MM.1S (cell line): ENCODE data around the gene BOD1.
A peak's percentile ranks its signal among the peaks of the same experiment; 100 is the strongest.

Experiments used
- DNase-seq: peaks from one replicate; pipeline ENCODE4 v3.0.0-alpha.2; 2015
- H2AFZ ChIP-seq: fragments of 300-600 bp; sonication (generic); 2 replicates; pipeline ENCODE4 v1.6.0; 2016; ENCODE audit warnings: antibody characterized with exemption, low read length
- H3F3A ChIP-seq: fragments of 300-600 bp; sonication (generic); 2 replicates; pipeline ENCODE4 v1.6.1; 2016; ENCODE audit warnings: mild to moderate bottlenecking, antibody characterized with exemption, low read length, moderate library complexity, mixed read lengths; ENCODE audit not compliant: insufficient read depth
- H3K27ac ChIP-seq: fragments of 300-600 bp; sonication (generic); 2 replicates; pipeline ENCODE4 v1.5.1; 2016; ENCODE audit warnings: mild to moderate bottlenecking, low read length
- H3K27me3 ChIP-seq: fragments of 300-600 bp; sonication (generic); replicated peaks from 2 replicates; pipeline ENCODE4 v1.6.0; 2016; ENCODE audit warnings: low read length; ENCODE audit not compliant: insufficient read depth
- H3K36me3 ChIP-seq: fragments of 300-600 bp; sonication (generic); replicated peaks from 2 replicates; pipeline ENCODE4 v1.6.1; 2016; ENCODE audit warnings: mild to moderate bottlenecking, low read length, mixed read lengths; ENCODE audit not compliant: insufficient read depth
- H3K4me1 ChIP-seq: fragments of 300-600 bp; sonication (generic); 2 replicates; pipeline ENCODE4 v1.6.1; 2016; ENCODE audit warnings: low read length, mixed read lengths
- H3K4me2 ChIP-seq: fragments of 300-600 bp; sonication (generic); 2 replicates; pipeline ENCODE4 v1.6.0; 2016; ENCODE audit warnings: low read depth, low read length
- H3K4me3 ChIP-seq: fragments of 300-600 bp; sonication (generic); 2 replicates; pipeline ENCODE4 v1.5.1; 2016; ENCODE audit warnings: low read length, mixed read lengths
- H3K79me2 ChIP-seq: fragments of 300-600 bp; sonication (generic); 2 replicates; pipeline ENCODE4 v1.6.1; 2016; ENCODE audit warnings: mixed run types, low read length, mixed read lengths
- H3K9ac ChIP-seq: fragments of 300-600 bp; sonication (generic); 2 replicates; pipeline ENCODE4 v1.6.1; 2016; ENCODE audit warnings: low read length, mixed read lengths
- H3K9me2 ChIP-seq: fragments of 300-600 bp; sonication (generic); replicated peaks from 2 replicates; pipeline ENCODE4 v1.6.1; 2016; ENCODE audit warnings: mild to moderate bottlenecking, low read length, mixed read lengths; ENCODE audit not compliant: insufficient read depth
- H3K9me3 ChIP-seq: fragments of 300-600 bp; sonication (generic); replicated peaks from 2 replicates; pipeline ENCODE4 v1.6.1; 2016; ENCODE audit warnings: mild to moderate bottlenecking, low read length, mixed read lengths; ENCODE audit not compliant: insufficient read depth
- H4K20me1 ChIP-seq: fragments of 300-600 bp; sonication (generic); 2 replicates; pipeline ENCODE4 v1.6.1; 2016; ENCODE audit warnings: mild to moderate bottlenecking, low read length, moderate library complexity, mixed read lengths; ENCODE audit not compliant: insufficient read depth
- EZH2 ChIP-seq: fragments of 300-600 bp; sonication (generic); optimal IDR thresholded peaks from 2 replicates; pipeline ENCODE3; 2017; ENCODE audit warnings: low read depth, mild to moderate bottlenecking, antibody characterized with exemption, low read length, mixed read lengths
- EZH2phosphoT487 ChIP-seq: fragments of 300-600 bp; sonication (generic); IDR thresholded peaks from 2 replicates; pipeline ENCODE4 v1.6.1; 2018; ENCODE audit warnings: antibody characterized with exemption, low read length
- TF ChIP-seq, protein P1 (sequence below): fragments of 300-600 bp; sonication (generic); IDR thresholded peaks from 2 replicates; pipeline ENCODE4 v1.5.1; 2016; ENCODE audit warnings: antibody characterized with exemption, low read length, mixed read lengths

Gene BOD1

DNA sequence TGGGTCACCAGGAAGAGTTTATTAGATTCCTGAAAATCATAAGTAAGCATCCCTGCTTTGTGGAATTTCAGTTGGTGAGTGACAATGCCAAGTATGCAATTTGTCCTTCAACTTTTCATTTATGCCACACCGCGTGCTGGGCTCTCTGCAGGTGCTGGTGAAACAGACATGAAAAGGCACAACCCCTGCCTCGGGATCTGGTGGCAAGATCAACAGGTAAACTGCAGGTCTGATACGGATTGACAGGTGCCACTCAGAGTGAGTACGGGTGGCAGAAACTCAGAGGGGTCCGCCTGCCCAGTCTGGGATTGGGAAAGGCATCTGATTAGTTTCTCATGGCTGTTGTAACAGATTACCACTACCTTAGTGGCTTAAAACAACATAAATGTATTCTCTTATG lies 40.5 kb downstream of the BOD1 start:
- no peaks in the 10 kb centered on the region for H3K4me1 ChIP-seq
- no peak overlapping the region for H3K4me2 ChIP-seq
- no peaks in the 10 kb centered on the region for H3K9me2 ChIP-seq
- no peak overlapping the region for H3K27ac ChIP-seq
- H3K9me3 ChIP-seq = no peaks in the 10 kb centered on the region
- no peak overlapping the region for H3K9ac ChIP-seq
- no peak overlapping the region for H2AFZ ChIP-seq
- no peak overlapping the region for H3K4me3 ChIP-seq
- no peaks in the 10 kb centered on the region for H3K27me3 ChIP-seq
- DNase-seq = no peak
- no peaks in the 10 kb centered on the region for H3K36me3 ChIP-seq
- H3K79me2 ChIP-seq = no peaks in the 10 kb centered on the region
- no peaks in the 10 kb centered on the region for H4K20me1 ChIP-seq
- TF ChIP-seq, protein P1, sequence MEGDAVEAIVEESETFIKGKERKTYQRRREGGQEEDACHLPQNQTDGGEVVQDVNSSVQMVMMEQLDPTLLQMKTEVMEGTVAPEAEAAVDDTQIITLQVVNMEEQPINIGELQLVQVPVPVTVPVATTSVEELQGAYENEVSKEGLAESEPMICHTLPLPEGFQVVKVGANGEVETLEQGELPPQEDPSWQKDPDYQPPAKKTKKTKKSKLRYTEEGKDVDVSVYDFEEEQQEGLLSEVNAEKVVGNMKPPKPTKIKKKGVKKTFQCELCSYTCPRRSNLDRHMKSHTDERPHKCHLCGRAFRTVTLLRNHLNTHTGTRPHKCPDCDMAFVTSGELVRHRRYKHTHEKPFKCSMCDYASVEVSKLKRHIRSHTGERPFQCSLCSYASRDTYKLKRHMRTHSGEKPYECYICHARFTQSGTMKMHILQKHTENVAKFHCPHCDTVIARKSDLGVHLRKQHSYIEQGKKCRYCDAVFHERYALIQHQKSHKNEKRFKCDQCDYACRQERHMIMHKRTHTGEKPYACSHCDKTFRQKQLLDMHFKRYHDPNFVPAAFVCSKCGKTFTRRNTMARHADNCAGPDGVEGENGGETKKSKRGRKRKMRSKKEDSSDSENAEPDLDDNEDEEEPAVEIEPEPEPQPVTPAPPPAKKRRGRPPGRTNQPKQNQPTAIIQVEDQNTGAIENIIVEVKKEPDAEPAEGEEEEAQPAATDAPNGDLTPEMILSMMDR = no peak
- TF ChIP-seq EZH2 = no peak
- no peak for TF ChIP-seq EZH2phosphoT487
- no peaks in the 10 kb centered on the region for H3F3A ChIP-seq

DNA sequence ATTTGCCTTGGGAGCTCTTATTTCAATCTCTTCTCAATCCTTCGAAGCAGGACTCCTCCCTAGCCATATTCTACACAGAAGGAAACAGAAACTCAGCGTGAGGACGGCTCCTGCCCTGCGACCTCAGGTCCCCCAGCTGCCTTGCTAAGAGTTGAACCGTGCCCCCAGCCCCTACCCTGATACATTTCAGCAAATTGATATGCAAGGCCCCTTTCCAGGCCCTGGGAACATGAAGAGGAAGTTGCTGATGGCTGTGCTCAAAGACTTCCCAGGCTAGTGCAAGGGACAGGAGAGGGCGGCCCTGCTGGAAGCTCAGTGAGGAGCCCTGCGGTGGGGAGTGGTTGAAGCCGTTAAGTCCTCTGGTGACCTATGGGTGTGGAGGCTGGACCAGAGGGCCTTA lies 41.5 kb downstream of the BOD1 start:
- no peak overlapping the region for H3K4me3 ChIP-seq

DNA sequence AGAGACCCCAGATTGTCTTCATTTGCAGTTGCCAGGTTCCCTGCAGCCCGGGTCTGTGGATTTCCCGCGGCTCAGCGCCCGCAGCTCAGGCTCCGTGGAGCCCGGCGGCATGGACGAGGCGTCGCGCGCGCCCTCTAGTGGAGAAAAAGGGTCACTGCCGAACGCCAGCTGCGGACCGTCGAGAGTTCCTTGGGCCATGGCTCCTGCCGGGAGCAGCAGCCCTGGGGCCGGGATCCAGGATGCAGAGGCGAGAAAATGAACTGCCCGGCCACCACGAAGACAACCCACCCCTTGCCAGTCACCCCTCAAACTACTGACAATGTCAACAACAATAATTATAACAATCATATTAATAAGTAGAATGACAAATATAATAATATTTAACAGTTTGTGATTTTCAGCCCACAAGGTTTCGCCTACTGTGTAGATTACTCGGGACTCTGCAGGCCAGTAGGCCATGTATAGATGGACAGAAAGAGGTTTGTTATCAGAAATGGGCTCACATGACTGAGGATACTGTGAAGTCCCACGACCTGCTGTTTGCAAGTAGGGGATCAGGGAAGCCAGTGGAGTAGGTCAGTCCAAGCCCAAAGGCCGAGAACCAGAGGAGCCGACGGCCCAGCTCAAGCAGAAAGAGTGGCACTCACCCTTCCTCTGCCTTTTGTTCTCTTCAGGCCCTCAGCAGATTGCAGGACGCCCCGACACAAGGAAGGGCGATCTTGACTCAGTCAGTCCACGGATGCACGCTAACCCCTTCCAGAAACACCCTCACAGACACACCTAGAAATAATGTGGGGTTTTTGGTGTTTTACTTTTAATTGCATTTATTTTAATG lies 43.1 kb downstream of the BOD1 start:
- peak overlapping the region; percentile 25; the same call in 1 of the 2 replicates for H3K4me3 ChIP-seq

More for the DNA sequence above, 41.5 kb downstream of the BOD1 start:
- H3K4me2 ChIP-seq = no peak overlapping the region
- no peak for DNase-seq
- H3K79me2 ChIP-seq = no peaks in the 10 kb centered on the region
- H2AFZ ChIP-seq = no peak overlapping the region
- H3F3A ChIP-seq = no peaks in the 10 kb centered on the region
- H3K36me3 ChIP-seq = no peaks in the 10 kb centered on the region
- no peak overlapping the region for H3K27ac ChIP-seq
- no peaks in the 10 kb centered on the region for H3K9me3 ChIP-seq
- H3K9me2 ChIP-seq = no peaks in the 10 kb centered on the region
- no peak for TF ChIP-seq EZH2phosphoT487
- TF ChIP-seq, protein P1 = no peak
- H3K9ac ChIP-seq = no peak overlapping the region
- no peaks in the 10 kb centered on the region for H3K4me1 ChIP-seq
- no peaks in the 10 kb centered on the region for H4K20me1 ChIP-seq
- H3K27me3 ChIP-seq = no peaks in the 10 kb centered on the region

More for the DNA sequence above, 43.1 kb downstream of the BOD1 start:
- no peaks in the 10 kb centered on the region for H3K4me1 ChIP-seq
- H3K36me3 ChIP-seq = no peaks in the 10 kb centered on the region
- H3K4me2 ChIP-seq = peak overlapping the region; percentile 70
- TF ChIP-seq, protein P1 = peak; percentile 94
- TF ChIP-seq EZH2 = no peak
- H3F3A ChIP-seq = no peaks in the 10 kb centered on the region
- peak overlapping the region; percentile 65; the same call in 1 of the 2 replicates for H2AFZ ChIP-seq
- no peak overlapping the region for H3K27ac ChIP-seq
- H3K9me3 ChIP-seq = no peaks in the 10 kb centered on the region
- no peaks in the 10 kb centered on the region for H3K79me2 ChIP-seq
- no peaks in the 10 kb centered on the region for H3K27me3 ChIP-seq
- H4K20me1 ChIP-seq = no peaks in the 10 kb centered on the region
- DNase-seq = peak; percentile 58
- no peaks in the 10 kb centered on the region for H3K9me2 ChIP-seq
- no peak overlapping the region for H3K9ac ChIP-seq
